HG03378 (cell line): Measurements from ENCODE around the gene BTBD2.
"Not testable (repeated sequence)": the region's sequence is repeated elsewhere in the genome, so short reads cannot be mapped to it uniquely, and the experiment has no call there.

Experiments used
- ATAC-seq: cut with Tn5 transposase; IDR thresholded peaks from one replicate; pipeline ENCODE4 v1.9.1; 2021; ENCODE audit warnings: mild to moderate bottlenecking, moderate library complexity; ENCODE audit not compliant: unreplicated experiment

BTBD2 gene

GRCh38 chr19:2040647-2041432 is 25.3 kb upstream of the BTBD2 start:
- ATAC-seq = no peak

- no peak for ATAC-seq
Measured at GRCh38 chr19:2039959-2040646, 24.6 kb upstream of the BTBD2 start.

- ATAC-seq = no peak
Measured at GRCh38 chr19:2039089-2039958, 23.8 kb upstream of the BTBD2 start.

GRCh38 chr19:2038284-2039088 is 23.0 kb upstream of the BTBD2 start:
- ATAC-seq = no peak

- no peak for ATAC-seq
Measured at GRCh38 chr19:2037651-2038255, 22.2 kb upstream of the BTBD2 start.

DNA sequence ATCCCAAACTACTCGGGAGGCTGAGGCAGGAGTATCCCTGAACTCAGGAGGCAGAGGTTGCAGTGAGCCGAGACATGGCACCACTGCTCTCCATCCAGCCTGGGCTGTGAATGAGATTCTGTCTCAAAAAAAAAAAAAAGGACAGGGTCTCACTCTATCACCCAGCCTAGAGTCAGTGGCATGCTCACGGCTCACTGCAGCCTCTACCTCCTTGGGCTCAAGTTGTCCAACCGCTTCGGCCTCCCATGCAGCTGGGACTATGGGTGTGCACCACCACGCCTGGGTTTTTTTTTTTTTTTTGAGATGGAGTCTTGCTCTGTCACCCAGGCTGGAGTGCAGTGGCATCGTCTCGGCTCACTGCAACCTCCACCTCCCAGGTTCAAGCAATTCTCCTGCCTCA is 20.9 kb upstream of the BTBD2 start:
- ATAC-seq = no peak

- no peak for ATAC-seq
Measured at GRCh38 chr19:2035590-2035991, 20.1 kb upstream of the BTBD2 start.

- no peak for ATAC-seq
Measured at GRCh38 chr19:2034729-2035589, 19.4 kb upstream of the BTBD2 start.

- not testable (repeated sequence) for ATAC-seq
Measured at GRCh38 chr19:2034253-2034652, 18.7 kb upstream of the BTBD2 start.

- no peak for ATAC-seq
Measured at GRCh38 chr19:2033825-2034159, 18.3 kb upstream of the BTBD2 start.

DNA sequence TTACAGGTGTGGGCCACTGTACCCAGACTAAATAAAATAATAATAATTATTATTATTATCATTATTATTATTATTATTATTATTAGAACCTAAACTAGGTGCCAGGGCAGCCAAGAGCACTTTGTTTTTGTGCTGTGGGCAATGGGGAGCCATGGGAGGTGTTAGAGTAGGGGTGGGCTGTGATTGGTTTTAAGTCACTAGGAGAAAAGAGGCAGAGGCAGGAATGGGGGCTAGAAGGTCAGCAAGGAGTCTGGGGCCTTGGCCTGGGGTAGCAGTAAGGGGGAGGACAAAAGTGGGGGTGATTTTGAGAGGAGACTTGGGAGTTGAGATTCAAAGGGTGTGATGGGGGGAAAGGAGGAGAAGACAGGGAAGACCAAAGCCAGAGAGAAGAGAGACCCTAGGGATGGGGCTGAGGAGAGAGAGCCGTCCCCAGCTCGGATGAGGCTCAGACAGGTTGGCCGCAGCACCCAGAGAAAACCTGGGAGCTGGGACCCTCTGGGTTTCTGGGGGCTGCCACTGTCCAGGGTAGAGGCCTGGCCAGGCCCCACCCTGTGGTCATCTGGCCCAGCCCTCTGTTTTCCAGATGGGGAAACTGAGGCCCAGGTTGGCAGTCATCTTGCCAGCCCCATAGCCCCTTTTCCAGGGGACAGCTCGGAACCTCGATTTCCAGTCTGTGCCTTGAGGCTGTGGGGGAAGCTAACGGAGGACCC is 17.8 kb upstream of the BTBD2 start:
- no peak for ATAC-seq

DNA sequence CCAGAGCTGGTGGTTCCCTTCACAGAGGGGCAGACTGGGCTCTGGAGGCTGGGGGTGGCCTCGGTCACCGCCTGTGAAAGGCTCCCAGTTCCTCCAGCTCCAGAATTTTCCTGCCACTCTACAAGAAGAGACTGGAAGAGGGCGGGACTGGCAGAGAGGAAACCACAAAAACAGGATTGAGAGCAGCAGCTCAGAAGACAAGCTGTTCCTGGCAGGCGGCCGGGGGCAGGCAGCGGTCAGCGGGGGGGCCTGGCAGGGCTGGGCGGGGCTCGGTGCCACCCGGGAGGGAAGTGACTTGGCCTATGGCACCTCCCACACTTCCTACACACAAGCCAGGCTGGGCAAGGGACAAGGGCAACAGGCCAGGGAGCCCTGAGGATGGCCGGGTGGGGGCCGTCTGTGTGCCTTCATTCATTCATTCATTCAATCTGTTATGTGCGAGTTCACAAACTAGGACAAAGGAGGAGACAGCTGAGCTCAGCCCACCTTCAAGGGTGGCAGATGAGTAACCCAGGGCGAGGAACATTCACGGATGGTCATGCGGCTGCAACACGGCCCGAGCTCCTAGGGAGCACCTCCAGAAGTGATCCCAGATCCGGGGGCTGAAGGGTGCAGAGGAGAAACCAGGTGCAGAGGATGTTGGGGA is 16.9 kb upstream of the BTBD2 start:
- ATAC-seq = no peak

DNA sequence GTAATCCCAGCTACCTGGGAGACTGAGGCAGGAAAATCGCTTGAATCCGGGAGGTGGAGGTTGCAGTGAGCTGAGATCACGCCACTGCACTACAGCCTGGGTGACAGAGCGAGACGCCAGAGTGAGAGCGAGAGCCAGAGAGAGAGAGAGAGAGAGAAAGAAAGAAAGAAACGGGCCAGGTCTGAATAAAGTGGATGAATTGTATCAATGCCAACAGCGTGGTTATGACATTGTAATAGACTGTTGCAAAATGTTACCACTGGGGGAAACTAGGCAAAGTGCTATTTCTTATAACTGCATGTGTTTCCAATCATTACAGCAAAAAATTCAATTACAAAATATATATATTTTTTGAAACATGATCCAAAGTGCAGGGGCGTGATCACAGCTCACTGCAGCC is 11.8 kb upstream of the BTBD2 start:
- ATAC-seq = no peak

- no peak for ATAC-seq
Measured at GRCh38 chr19:2026770-2027169, 11.3 kb upstream of the BTBD2 start.

DNA sequence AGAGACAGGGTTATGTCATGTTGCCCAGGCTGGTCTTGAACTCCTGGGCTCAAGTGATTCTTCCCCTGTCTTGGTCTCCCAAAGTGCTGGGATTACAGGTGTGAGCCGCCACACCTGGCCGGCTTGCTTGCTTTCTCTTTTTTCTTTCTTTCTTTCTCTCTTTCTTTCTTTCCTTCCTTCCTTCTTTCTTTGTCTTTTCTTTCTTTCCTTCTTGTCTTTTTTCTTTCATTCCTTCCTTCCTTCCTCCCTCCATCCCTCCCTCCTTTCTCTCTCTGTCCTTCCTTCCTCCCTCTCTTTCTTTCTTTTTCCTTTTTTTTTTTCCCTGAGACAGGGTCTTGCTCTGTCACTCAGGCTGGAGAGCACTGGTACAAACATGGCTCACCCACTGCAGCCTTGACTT is 6.8 kb upstream of the BTBD2 start:
- ATAC-seq = no peak

DNA sequence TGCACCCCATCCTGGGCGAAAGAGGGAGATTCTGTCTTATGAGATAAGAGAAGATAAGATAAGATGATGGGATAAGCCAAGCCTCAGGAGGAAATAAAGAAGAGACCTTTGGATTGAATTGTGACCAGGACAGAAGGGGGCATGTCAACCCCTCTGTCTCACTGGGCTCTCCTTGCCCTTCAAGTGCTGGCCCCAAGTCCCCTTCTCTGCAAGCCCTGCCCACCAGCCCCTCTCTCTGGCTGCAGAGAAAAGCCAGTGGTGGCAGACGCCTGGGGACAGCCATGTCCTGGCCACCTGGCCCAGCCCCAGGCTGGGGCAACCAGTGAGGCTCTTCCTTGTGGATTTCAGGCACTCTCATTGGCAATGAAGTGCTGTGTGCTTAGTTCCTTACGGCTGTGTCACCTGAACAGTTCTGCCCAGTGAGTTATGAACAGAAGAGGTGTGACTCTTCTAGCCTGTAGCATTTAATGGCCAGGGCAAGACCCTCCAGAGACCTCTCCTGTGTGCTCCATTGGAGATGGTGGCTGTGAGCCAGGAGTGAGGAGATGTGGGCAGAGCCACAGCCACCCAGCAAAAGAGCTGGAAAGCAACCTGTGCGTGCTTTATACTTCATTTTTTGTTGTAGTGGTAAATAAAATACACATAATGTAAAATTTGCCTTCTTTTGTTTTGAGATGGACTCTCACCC is 6.1 kb upstream of the BTBD2 start:
- no peak for ATAC-seq

DNA sequence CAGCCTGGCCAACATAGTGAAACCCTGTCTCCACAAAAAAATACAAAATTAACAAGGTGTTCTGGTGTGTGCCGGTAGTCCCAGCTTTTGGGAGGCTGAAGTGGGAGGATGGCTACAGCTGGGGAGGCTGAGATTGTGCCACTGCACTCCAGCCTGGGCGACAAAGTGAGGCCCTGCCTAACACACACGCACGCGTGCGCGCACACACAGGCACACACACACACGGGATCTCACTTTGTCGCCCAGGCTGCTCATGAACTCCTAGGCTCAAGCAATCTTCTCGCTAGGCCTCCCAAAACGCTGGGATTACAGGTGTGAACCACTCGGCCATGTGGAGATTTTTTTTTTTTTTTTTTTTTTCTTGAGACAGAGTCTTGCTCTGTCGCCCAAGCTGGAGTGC is 3.2 kb upstream of the BTBD2 start:
- ATAC-seq = no peak
